ENCODE data around the gene ADAMTS9.

The ADAMTS9 gene

DNA sequence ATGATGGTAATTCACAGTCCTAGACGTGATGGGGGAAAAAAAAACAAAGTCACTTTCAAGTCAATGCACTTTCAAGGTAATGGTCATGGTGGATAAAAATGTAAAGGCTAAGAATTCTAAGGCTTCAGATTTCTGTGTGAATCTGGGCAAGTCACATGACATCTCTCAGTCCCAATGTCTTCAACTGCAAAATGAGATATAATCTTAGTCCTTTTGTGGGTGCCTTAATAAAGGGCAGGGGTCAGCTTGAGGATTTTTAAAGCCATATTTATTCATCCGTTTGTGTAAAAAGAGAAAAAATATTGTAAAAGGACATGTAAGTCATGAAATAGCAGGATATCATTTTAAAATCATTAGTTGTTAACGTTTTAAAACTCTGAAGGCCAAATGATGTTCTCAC, 83.5 kb downstream of the ADAMTS9 start:
- no peak overlapping the region for H3K4me3 ChIP-seq (ENCODE audit: low read depth, low read length)
- DNase-seq (ENCODE audit: low read depth) = no peak
- TF ChIP-seq, protein P1, sequence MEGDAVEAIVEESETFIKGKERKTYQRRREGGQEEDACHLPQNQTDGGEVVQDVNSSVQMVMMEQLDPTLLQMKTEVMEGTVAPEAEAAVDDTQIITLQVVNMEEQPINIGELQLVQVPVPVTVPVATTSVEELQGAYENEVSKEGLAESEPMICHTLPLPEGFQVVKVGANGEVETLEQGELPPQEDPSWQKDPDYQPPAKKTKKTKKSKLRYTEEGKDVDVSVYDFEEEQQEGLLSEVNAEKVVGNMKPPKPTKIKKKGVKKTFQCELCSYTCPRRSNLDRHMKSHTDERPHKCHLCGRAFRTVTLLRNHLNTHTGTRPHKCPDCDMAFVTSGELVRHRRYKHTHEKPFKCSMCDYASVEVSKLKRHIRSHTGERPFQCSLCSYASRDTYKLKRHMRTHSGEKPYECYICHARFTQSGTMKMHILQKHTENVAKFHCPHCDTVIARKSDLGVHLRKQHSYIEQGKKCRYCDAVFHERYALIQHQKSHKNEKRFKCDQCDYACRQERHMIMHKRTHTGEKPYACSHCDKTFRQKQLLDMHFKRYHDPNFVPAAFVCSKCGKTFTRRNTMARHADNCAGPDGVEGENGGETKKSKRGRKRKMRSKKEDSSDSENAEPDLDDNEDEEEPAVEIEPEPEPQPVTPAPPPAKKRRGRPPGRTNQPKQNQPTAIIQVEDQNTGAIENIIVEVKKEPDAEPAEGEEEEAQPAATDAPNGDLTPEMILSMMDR (IDR thresholded peaks at IDR 0.05; ENCODE audit: low read depth, low read length) = no peak
- no peak for TF ChIP-seq MYC (IDR thresholded peaks at IDR 0.05; ENCODE audit: low read depth, low read length)
- no peak for TF ChIP-seq POLR2A (IDR thresholded peaks at IDR 0.05; ENCODE audit: extremely low read depth, insufficient read length)
- no peak for TF ChIP-seq MAX (IDR thresholded peaks at IDR 0.05; ENCODE audit: low read depth, low read length)

DNA sequence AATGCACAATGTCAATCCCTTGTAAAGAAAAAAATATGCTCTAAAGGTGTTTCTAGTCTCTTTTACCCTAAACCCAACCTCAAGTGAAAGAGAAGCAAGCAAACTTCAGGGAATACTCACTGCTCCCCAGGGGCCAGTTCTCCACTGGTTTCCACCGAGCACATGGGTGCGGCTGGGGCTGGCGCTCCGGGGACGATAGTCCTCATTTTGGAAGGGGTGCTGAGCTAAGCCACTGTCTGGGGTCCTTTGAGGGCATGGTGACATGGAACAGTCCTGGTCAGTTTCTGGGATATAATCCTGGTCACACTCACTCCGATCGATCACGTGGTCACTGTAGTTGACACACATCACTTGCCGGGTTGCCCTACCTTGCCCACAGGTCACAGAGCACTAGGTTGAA, 86.0 kb downstream of the ADAMTS9 start:
- TF ChIP-seq MAX (IDR thresholded peaks at IDR 0.05; ENCODE audit: low read depth, low read length) = no peak
- no peak for TF ChIP-seq POLR2A (IDR thresholded peaks at IDR 0.05; ENCODE audit: extremely low read depth, insufficient read length)
- TF ChIP-seq, protein P1 (IDR thresholded peaks at IDR 0.05; ENCODE audit: low read depth, low read length) = no peak
- TF ChIP-seq MYC (IDR thresholded peaks at IDR 0.05; ENCODE audit: low read depth, low read length) = no peak
- no peak overlapping the region for H3K4me3 ChIP-seq (ENCODE audit: low read depth, low read length)
- DNase-seq (ENCODE audit: low read depth) = no peak

DNA sequence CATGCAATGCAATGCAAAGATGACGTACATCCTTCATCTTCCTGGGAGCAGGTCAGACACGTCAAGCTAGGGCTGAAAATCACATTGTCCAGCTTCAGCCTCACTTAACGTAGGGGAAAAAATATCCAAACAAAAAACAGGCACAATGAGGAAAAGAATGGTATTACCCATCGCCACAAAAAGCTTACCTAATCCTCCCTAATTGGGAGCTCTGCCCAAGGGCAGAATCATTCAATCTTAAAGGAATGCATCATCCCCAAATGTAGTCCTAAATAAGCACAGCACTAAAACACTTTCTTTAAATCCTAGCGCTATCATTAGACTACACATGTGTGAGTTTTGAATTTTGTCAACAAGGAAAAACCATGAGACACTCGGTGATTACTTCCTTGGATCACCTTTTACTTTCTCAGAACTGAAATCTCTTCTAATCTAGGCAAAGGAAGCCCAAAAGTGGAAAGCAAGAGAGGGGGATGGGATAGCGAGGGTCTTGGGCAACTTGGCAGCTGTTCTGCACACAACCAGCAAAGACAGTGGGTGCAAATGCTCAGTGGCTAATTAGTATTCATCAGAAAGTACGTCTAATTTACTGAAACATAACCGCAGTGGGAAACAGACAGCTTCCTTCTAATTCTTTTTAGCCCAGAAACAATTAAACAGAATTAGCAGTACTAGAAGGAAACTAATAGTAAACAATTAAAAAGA, 87.4 kb downstream of the ADAMTS9 start:
- TF ChIP-seq POLR2A (IDR thresholded peaks at IDR 0.05; ENCODE audit: extremely low read depth, insufficient read length) (no peak), MYC (IDR thresholded peaks at IDR 0.05; ENCODE audit: low read depth, low read length) (no peak), MAX (IDR thresholded peaks at IDR 0.05; ENCODE audit: low read depth, low read length) (no peak)
- TF ChIP-seq, protein P1 (IDR thresholded peaks at IDR 0.05; ENCODE audit: low read depth, low read length) = no peak
- no peak for DNase-seq (ENCODE audit: low read depth)
- no peak overlapping the region for H3K4me3 ChIP-seq (ENCODE audit: low read depth, low read length)

DNA sequence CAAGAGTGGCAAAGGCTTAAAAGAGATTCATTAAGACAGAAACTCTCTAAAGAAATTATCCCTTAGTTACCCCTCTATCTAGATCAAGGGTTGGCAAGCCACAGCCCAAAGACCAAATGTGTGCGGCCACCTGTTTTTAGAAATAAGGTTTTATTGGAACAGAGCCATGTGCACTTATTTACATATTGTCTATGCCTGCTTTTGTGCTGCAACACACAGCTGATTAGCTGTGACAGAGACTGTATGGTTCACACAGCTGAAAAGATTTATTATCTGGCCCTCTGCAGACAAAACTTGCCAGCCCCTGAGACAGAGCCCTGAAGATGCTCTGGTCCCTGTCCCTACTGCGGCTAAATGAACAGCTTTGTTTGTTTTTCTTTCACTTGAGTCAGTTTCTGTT, 88.1 kb downstream of the ADAMTS9 start:
- no peak for TF ChIP-seq POLR2A (IDR thresholded peaks at IDR 0.05; ENCODE audit: extremely low read depth, insufficient read length)
- no peak for TF ChIP-seq MAX (IDR thresholded peaks at IDR 0.05; ENCODE audit: low read depth, low read length)
- no peak for TF ChIP-seq MYC (IDR thresholded peaks at IDR 0.05; ENCODE audit: low read depth, low read length)
- TF ChIP-seq, protein P1 (IDR thresholded peaks at IDR 0.05; ENCODE audit: low read depth, low read length) = no peak
- no peak for DNase-seq (ENCODE audit: low read depth)
- no peak overlapping the region for H3K4me3 ChIP-seq (ENCODE audit: low read depth, low read length)

DNA sequence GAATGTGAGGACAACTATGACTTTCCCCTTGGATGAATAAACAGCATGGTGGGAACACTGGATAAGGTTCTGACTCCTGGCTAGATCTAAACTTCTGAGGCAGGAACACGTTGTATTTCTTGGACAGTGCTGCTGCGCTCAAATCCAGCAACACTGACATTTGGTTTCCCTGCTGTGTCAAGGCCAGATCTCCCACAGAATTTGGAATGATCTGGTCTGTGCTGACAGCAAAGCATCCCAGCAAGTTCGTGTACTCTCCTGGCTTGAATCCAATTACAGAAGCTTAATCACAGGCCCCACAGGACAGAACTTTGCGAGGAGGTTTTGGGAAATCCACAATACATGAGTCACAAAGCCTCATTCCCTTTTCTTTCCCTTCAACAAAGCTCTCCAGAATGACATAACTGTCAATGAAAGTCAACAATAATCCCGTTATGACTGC, 92.5 kb downstream of the ADAMTS9 start:
- TF ChIP-seq, protein P1 (IDR thresholded peaks at IDR 0.05; ENCODE audit: low read depth, low read length) = no peak
- TF ChIP-seq MYC (IDR thresholded peaks at IDR 0.05; ENCODE audit: low read depth, low read length) = no peak
- no peak for TF ChIP-seq POLR2A (IDR thresholded peaks at IDR 0.05; ENCODE audit: extremely low read depth, insufficient read length)
- no peak for TF ChIP-seq MAX (IDR thresholded peaks at IDR 0.05; ENCODE audit: low read depth, low read length)
- H3K4me3 ChIP-seq (ENCODE audit: low read depth, low read length) = no peak overlapping the region
- no peak for DNase-seq (ENCODE audit: low read depth)
